ENCODE results near the gene SUFU. TPM values are rescaled to one million over a fixed set of nuclear protein-coding genes. Genes with fewer than 3 reads are reported as not detected.

The SUFU gene
- total RNA-seq, 1 donor from 2014 or later, result 7.6 TPM

DNA sequence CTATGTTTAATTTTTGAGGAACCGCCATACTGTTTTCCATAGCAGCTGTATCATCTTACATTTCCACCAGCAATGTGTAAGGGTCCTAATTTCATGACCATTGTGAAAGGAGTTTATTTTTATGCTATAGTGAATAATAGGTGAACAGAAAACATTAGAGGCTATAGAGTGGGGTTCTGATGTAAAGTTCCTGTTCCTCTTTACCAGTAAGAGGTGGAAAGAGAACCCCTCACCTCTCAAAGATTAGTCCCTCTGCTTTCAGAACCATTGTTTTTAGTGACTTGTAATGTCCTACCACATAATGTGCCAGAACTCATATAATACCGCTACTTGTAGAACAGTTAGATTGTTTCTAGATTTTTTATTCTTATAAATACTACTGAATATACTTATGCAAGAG is 34.2 kb downstream of the SUFU start:
- ATAC-seq (ENCODE audit: poor library complexity) (no peak), DNase-seq (no peak)
- intact Hi-C loops (cut with DNase I), result no loop called here

DNA sequence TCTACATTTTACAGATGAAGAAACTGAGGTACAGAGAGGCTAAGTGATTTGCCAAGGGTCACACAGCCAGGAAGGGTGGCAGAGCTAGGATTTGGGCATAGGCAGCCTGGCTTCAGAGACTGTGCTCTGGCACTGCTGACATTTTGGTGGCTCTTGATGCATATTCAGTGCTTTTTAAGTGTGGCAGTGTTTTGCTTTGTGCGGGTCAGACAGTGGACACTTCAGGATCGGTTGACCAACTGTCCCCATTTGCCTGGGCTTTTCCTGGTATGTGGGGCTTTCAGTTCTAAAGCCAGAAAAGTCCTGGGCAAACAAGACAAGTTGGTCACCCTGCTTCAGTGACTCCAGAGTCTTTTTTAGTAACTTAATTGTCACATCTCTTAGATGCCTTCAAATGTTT is 35.0 kb downstream of the SUFU start:
- no peak for DNase-seq
- no peak for ATAC-seq (ENCODE audit: poor library complexity)
- intact Hi-C loops (cut with DNase I), result no loop called here

DNA sequence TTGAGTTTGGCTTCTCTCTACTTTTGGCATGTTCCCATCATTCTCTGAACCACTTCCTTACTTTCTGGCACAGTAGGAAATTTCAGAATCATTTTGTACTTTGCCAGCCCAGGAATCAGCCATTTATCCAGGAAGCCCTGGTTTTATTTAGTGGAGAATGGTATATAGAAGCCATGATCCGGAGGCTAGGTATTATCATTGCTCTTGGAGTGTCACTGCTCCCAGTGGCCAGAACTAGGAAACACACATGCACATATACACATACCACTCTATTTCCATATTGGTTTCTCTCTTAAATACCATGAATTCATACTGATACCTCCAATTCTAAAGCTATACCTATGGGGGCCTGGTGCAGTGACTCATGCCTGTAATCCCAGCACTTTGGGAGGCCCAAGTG is 36.3 kb downstream of the SUFU start:
- no peak for DNase-seq
- intact Hi-C loops (cut with DNase I), result no loop called here
- ATAC-seq (ENCODE audit: poor library complexity), result peak; percentile 31

GRCh38 chr10:102542800-102543418 is 39.1 kb downstream of the SUFU start:
- ATAC-seq (ENCODE audit: poor library complexity) (no peak), DNase-seq (no peak)
- intact Hi-C loops (cut with DNase I), result no loop called here

DNA sequence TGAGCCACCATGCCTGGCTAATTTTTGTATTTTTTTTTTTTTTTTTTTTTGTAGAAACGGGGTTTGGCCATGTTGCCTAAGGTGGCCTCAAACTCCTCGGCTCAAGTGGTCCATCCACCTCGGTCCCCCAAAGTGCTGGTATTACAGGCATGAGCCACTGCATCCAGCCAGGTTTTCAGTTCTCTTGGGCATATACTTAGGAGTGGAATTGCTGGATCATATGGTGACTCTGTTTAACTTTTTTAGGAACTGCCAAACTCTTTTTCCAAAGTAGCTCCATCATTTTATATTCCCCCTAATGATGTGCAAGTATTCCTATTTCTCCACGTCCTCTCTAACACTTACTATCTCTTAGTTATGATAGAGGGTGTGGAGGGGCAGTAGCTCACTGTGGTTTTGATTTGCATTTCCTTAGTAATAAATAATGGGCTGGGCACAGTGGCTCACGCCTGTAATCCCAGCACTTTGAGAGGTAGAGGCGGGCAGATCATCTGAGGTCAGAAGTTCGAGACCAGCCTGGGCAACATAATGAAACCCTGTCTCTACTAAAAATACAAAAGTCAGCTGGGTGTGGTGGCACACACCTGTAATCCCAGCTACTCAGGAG is 41.6 kb downstream of the SUFU start:
- intact Hi-C loops (cut with DNase I), result no loop called here
- DNase-seq (no peak), ATAC-seq (ENCODE audit: poor library complexity) (no peak)

DNA sequence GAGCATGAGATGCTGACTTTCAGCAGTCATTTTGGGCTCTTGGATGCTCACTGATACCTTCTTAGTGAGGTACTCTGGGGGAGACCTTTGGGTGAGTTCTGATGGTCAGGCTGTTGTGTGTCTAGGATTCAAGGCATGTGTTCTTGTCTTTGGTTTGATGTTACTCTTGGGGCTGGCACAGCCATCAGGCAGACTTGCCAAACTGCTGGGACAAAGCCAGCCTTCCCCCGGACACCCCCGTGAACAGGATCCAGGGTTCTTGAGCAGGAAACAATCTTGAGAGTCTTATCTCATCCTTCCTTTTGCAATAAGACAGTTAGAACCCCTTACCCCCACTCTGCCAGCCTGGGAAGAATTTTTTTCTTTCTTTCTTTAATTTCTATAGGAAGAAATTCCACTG is 42.2 kb downstream of the SUFU start:
- no peak for DNase-seq
- intact Hi-C loops (cut with DNase I), result no loop called here
- ATAC-seq (ENCODE audit: poor library complexity), result no peak

GRCh38 chr10:102546606-102547320 is 43.0 kb downstream of the SUFU start:
- no peak for ATAC-seq (ENCODE audit: poor library complexity)
- intact Hi-C loops (cut with DNase I), result no loop called here

GRCh38 chr10:102549549-102549948 is 45.8 kb downstream of the SUFU start:
- DNase-seq, result no peak
- no peak for ATAC-seq (ENCODE audit: poor library complexity)
- intact Hi-C loops (cut with DNase I), result no loop called here

More at GRCh38 chr10:102546606-102547320, 43.0 kb downstream of the SUFU start:
- DNase-seq, result no peak

GRCh38 chr10:102550636-102551210 is 47.0 kb downstream of the SUFU start:
- ATAC-seq (ENCODE audit: poor library complexity) (no peak), DNase-seq (no peak)
- intact Hi-C loops (cut with DNase I), result no loop called here

GRCh38 chr10:102552533-102552932 is 48.8 kb downstream of the SUFU start:
- DNase-seq (no peak), ATAC-seq (ENCODE audit: poor library complexity) (no peak)
- intact Hi-C loops (cut with DNase I), result no loop called here

DNA sequence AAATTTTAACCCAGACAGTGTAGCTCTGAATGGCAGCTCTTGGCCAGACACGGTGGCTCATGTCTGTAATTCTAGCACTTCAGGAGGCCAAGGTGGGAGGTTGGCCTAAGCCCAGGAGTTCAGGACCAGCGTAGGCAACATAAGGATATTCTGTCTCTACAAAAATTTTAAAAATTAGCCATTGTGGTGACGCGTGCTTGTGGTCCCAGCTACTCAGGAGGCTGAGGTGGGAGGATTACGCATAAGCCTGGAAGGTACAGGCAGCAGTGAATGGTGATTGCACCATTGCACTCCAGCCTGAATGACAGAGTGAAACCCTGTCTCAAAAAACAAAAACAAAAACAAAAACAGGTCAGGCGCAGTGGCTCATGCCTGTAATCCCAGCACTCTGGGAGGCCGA is 50.0 kb downstream of the SUFU start:
- intact Hi-C loops (cut with DNase I), result no loop called here
- no peak for DNase-seq
- no peak for ATAC-seq (ENCODE audit: poor library complexity)

DNA sequence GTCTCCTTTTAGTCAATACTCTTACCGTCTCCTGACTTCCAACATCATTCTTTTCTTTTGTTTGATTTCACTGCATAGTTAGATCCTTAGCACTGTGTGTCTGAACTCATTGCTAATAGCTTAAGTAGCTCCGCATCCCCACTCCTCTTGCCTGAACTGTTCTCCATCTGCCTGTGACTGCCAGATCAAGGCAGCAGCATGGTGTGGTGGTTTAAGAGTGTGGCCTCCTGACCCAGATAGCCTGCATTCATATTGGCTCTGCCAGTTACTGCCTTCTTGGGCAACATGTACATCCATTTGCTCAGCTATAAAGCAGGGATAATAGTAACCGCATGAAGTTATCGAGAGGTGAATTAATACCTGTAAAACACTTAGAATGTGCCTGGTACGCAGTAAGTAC is 50.8 kb downstream of the SUFU start:
- intact Hi-C loops (cut with DNase I), result no loop called here
- no peak for ATAC-seq (ENCODE audit: poor library complexity)

GRCh38 chr10:102555781-102556328 is 52.1 kb downstream of the SUFU start:
- intact Hi-C loops (cut with DNase I), result no loop called here
- DNase-seq, result no peak
- no peak for ATAC-seq (ENCODE audit: poor library complexity)

More for the DNA sequence above, 50.8 kb downstream of the SUFU start:
- DNase-seq, result no peak

DNA sequence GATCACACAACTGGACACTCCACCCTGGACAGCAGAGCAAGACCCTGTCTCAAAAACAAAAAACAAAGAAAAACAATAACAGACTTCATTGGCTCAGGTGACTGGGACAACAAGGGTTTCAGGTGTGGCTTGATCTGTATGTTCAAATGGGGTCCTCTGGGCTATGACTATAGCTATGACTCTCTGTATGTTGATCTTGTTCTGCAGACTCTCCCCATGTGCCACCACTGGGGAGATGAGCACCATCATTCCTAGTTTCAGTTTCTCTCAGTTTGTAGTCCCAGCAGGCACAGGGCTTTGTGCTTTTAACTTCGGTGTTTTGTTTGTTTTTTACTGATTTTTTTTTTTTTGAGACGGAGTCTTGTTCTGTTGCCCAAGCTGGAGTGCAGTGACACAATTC is 53.8 kb downstream of the SUFU start:
- intact Hi-C loops (cut with DNase I), result no loop called here
- no peak for DNase-seq
- no peak for ATAC-seq (ENCODE audit: poor library complexity)

GRCh38 chr10:102559764-102560163 is 56.0 kb downstream of the SUFU start:
- intact Hi-C loops (cut with DNase I), result no loop called here
- no peak for ATAC-seq (ENCODE audit: poor library complexity)
- no peak for DNase-seq

DNA sequence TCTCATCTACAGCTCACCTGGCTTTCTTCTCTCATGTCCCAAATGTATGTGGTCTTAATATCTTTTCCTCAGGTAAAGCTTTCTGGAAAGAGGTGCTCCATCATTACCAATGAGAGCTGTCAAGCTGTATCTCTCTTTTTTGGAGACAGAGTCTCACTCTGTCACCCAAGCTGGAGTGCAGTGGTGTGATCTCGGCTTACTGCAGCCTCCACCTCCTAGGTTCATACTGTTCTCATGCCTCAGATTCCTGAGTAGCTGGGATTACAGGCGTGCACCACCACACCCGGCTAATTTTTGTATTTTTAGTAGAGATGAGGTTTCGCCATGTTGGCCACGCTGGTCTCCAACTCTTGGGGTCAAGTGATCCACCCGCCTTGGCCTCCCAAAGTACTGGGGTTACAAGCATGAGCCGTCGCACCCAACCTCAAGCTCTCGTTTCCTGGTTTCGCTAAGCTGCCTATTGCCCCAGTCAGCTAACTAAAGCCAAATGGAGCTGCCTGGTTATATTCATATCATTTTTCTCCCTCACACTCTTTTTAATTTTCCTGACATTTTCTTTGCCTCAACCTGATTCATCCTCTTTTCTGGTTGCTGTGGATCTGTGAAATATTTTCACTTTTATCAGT is 60.5 kb downstream of the SUFU start:
- ATAC-seq (ENCODE audit: poor library complexity), result no peak
- no peak for DNase-seq
- intact Hi-C loops (cut with DNase I), result no loop called here

- intact Hi-C loops (cut with DNase I), result no loop called here
- no peak for DNase-seq
- no peak for ATAC-seq (ENCODE audit: poor library complexity)
These were observed 62.0 kb downstream of the SUFU start for GRCh38 chr10:102565793-102566192.

- DNase-seq, result no peak
- ATAC-seq (ENCODE audit: poor library complexity), result no peak
- intact Hi-C loops (cut with DNase I), result no loop called here
These were observed 75.0 kb downstream of the SUFU start for GRCh38 chr10:102578782-102579181.

DNA sequence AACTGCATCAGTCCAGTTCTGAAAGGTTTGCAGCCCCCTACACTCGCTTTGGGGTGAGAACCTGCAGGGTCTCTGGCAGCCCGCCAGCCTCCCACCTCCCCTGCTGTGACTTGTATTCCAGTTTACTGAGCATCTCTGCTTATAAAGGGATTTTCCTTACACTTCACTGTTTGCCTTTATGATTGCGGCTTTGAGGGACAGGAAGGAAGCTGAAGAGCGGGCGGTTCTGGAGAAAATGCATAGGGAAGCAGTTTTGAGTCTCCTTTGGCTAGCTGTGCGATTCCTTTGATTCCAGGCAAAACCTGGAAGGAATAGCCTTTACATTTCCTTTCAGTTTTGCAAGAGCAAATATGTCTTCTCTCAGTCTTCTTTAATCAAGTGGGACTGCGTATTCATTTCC is 75.6 kb downstream of the SUFU start:
- no peak for DNase-seq
- no peak for ATAC-seq (ENCODE audit: poor library complexity)
- intact Hi-C loops (cut with DNase I), result no loop called here

Data from Right ventricle myocardium superior (tissue), 1 donor.